GM23248 (cell line): ENCODE results near the gene ACAP3. TPM values are rescaled to one million over a fixed set of nuclear protein-coding genes. Genes with fewer than 3 reads are reported as not detected.

Source experiments
- DNase-seq: peaks from one replicate; pipeline ENCODE4 v3.0.0-alpha.2; 2015
- H2AFZ ChIP-seq: fragments of 200-600 bp; sonication (generic); 2 replicates; pipeline ENCODE4 v1.6.1; 2016; ENCODE audit warnings: antibody characterized with exemption
- H3F3A ChIP-seq: fragments of 200-600 bp; sonication (generic); 2 replicates; pipeline ENCODE4 v1.6.1; 2016; ENCODE audit warnings: mild to moderate bottlenecking, antibody characterized with exemption, mixed run types; ENCODE audit not compliant: insufficient read depth
- H3K27ac ChIP-seq: fragments of 200-600 bp; sonication (generic); 2 replicates; pipeline ENCODE4 v1.5.1; 2016; ENCODE audit warnings: mild to moderate bottlenecking
- H3K27me3 ChIP-seq: fragments of 200-600 bp; sonication (generic); replicated peaks from 2 replicates; pipeline ENCODE4 v1.6.1; 2016; ENCODE audit warnings: mild to moderate bottlenecking; ENCODE audit not compliant: insufficient read depth
- H3K36me3 ChIP-seq: fragments of 200-600 bp; sonication (generic); 2 replicates; pipeline ENCODE4 v1.6.1; 2016; ENCODE audit warnings: low read depth, mild to moderate bottlenecking
- H3K4me1 ChIP-seq: fragments of 200-600 bp; sonication (generic); 2 replicates; pipeline ENCODE4 v1.6.1; 2016; ENCODE audit warnings: mild to moderate bottlenecking; ENCODE audit not compliant: insufficient read depth
- H3K4me2 ChIP-seq: fragments of 200-600 bp; sonication (generic); one replicate; pipeline ENCODE4 v1.6.1; 2016; ENCODE audit warnings: mild to moderate bottlenecking; ENCODE audit not compliant: unreplicated experiment
- H3K4me3 ChIP-seq: fragments of 200-600 bp; sonication (generic); 2 replicates; pipeline ENCODE4 v1.5.1; 2016; ENCODE audit warnings: mild to moderate bottlenecking
- H3K79me2 ChIP-seq: fragments of 200-600 bp; sonication (generic); 2 replicates; pipeline ENCODE4 v1.6.1; 2016; ENCODE audit warnings: mild to moderate bottlenecking; ENCODE audit not compliant: insufficient read depth
- H3K9ac ChIP-seq: fragments of 200-600 bp; sonication (generic); 2 replicates; pipeline ENCODE4 v1.6.1; 2016; ENCODE audit warnings: mild to moderate bottlenecking
- H3K9me2 ChIP-seq: fragments of 200-600 bp; sonication (generic); 2 replicates; pipeline ENCODE4 v1.6.1; 2016; ENCODE audit warnings: mixed run types, mild to moderate bottlenecking, moderate library complexity; ENCODE audit not compliant: insufficient read depth
- H3K9me3 ChIP-seq: fragments of 200-600 bp; sonication (generic); one replicate; pipeline ENCODE4 v1.6.1; 2017; ENCODE audit warnings: low read depth
- H4K20me1 ChIP-seq: fragments of 200-600 bp; sonication (generic); 2 replicates; pipeline ENCODE4 v1.6.0; 2016; ENCODE audit not compliant: insufficient read depth
- EZH2 ChIP-seq: fragments of 200-600 bp; sonication (generic); IDR thresholded peaks from 2 replicates; pipeline ENCODE4 v1.6.1; 2018; ENCODE audit warnings: antibody characterized with exemption, mild to moderate bottlenecking; ENCODE audit not compliant: insufficient read depth, poor library complexity, severe bottlenecking
- EZH2phosphoT487 ChIP-seq: fragments of 200-600 bp; sonication (generic); IDR thresholded peaks from 2 replicates; pipeline ENCODE4 v1.6.1; 2018; ENCODE audit warnings: antibody characterized with exemption, moderate library complexity, mild to moderate bottlenecking, low read depth; ENCODE audit not compliant: insufficient read depth
- WGBS, 2 experiments: methylation state at CpG; one replicate each; pipeline ENCODE4 v1.1.6; 2015 to 2017; ENCODE audit warnings: low lambda C conversion rate in 2 of 2, low coverage in 1 of 2; ENCODE audit errors: missing lambda C conversion rate in 2 of 2; 5-methylcytosine and 5-hydroxymethylcytosine counted together
- in situ Hi-C: fragments of 300-500 bp; cut with MboI; formaldehyde crosslinking; loops from 2 replicates; pipeline ENCODE4 v1.15.0; 2020
- polyA plus RNA-seq: library from polyadenylated mRNA; unstranded; fragments of >200 nt; fragmentation: Nextera tagmentation; extraction: Ambion mirVana; gene quantifications from 2 replicates; pipeline ENCODE4 v1.2.1, GENCODE V29; 2016
- total RNA-seq: library from RNA; depleted of rRNA; stranded (reverse); fragments of >200 nt; shearing (Covaris generic); gene quantifications from 2 replicates; pipeline ENCODE4 v1.2.3, GENCODE V29; 2014

Gene ACAP3
- total and polyA plus RNA-seq, 2 experiments from 2014 or later: 11.8 to 68.0 TPM

GRCh38 chr1:1260843-1261560 lies 46.7 kb downstream of the ACAP3 start:
- no peaks in the 10 kb centered on the region for H4K20me1 ChIP-seq
- WGBS, 2 experiments: 88 to 89% methylated on average over 13 to 16 of the region's 16 CpGs
- peaks cover 86% of the 10 kb centered on the region for H3K79me2 ChIP-seq
- H3K9ac ChIP-seq: no peak overlapping the region
- H3K4me2 ChIP-seq: no peak overlapping the region
- no peak overlapping the region for H2AFZ ChIP-seq
- in situ Hi-C loops: no loop called here
- no peaks in the 10 kb centered on the region for H3K9me2 ChIP-seq
- peaks cover 19% of the 10 kb centered on the region for H3K4me1 ChIP-seq
- H3K27ac ChIP-seq: no peak overlapping the region
- no peak for DNase-seq
- peaks cover 28% of the 10 kb centered on the region; the same call in 1 of the 2 replicates for H3K36me3 ChIP-seq
- no peaks in the 10 kb centered on the region for H3K9me3 ChIP-seq
- peaks cover 16% of the 10 kb centered on the region for H3F3A ChIP-seq
- TF ChIP-seq EZH2 (no peak), EZH2phosphoT487 (no peak)
- no peak overlapping the region for H3K4me3 ChIP-seq
- no peaks in the 10 kb centered on the region for H3K27me3 ChIP-seq

GRCh38 chr1:1259951-1260600 lies 47.7 kb downstream of the ACAP3 start:
- Histone ChIP-seq H3K4me2 (no peak overlapping the region), H3K27me3 (no peaks in the 10 kb centered on the region), H3K4me3 (no peak overlapping the region), H3K79me2 (peaks cover 82% of the 10 kb centered on the region), H3K36me3 (peaks cover 23% of the 10 kb centered on the region; the same call in 1 of the 2 replicates), H3K9me3 (no peaks in the 10 kb centered on the region), H3K27ac (no peak overlapping the region), H3F3A (peaks cover 8% of the 10 kb centered on the region), H4K20me1 (no peaks in the 10 kb centered on the region), H3K4me1 (peaks cover 10% of the 10 kb centered on the region), H3K9me2 (no peaks in the 10 kb centered on the region), H2AFZ (no peak overlapping the region), H3K9ac (no peak overlapping the region)
- TF ChIP-seq EZH2 (no peak), EZH2phosphoT487 (no peak)
- DNase-seq: no peak
- WGBS, 2 experiments: 90% methylated on average over 26 of the region's 26 CpGs
- in situ Hi-C loops: no loop called here

GRCh38 chr1:1259540-1259939 lies 48.2 kb downstream of the ACAP3 start:
- Histone ChIP-seq H3F3A (peaks cover 6% of the 10 kb centered on the region; the same call in 1 of the 2 replicates), H3K9me2 (no peaks in the 10 kb centered on the region), H4K20me1 (no peaks in the 10 kb centered on the region), H3K27ac (no peak overlapping the region), H3K36me3 (peaks cover 26% of the 10 kb centered on the region; the same call in 1 of the 2 replicates), H3K4me3 (no peak overlapping the region), H3K4me1 (peaks cover 7% of the 10 kb centered on the region), H2AFZ (no peak overlapping the region), H3K79me2 (peaks cover 82% of the 10 kb centered on the region), H3K9ac (no peak overlapping the region), H3K9me3 (no peaks in the 10 kb centered on the region), H3K4me2 (no peak overlapping the region), H3K27me3 (no peaks in the 10 kb centered on the region)
- DNase-seq: no peak
- TF ChIP-seq EZH2 (no peak), EZH2phosphoT487 (no peak)
- in situ Hi-C loops: no loop called here
- WGBS, 2 experiments: 84 to 90% methylated on average over 10 to 18 of the region's 18 CpGs

DNA sequence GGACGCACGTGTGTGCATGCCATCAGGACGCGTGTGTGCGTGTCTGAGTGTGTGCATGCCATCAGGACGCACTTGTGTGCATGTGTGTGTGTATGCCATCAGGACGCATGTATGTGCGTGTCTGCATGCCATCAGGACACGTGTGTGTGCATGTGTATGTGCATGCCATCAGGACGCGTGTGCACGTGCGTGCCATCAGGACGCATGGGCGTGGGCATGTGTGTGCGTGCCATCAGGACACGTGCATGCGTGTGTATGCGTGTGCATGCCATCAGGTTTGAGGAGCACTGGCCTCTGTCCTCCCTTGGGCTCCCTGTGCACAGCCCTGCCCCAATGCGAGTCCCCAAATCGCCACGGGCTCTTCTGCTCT lies 48.6 kb downstream of the ACAP3 start:
- no peak overlapping the region for H3K4me2 ChIP-seq
- in situ Hi-C loops: no loop called here
- H3K27ac ChIP-seq: no peak overlapping the region
- no peak overlapping the region for H2AFZ ChIP-seq
- peaks cover 1% of the 10 kb centered on the region; the same call in 1 of the 2 replicates for H3F3A ChIP-seq
- H3K4me1 ChIP-seq: peaks cover 3% of the 10 kb centered on the region
- no peaks in the 10 kb centered on the region for H3K27me3 ChIP-seq
- DNase-seq: no peak
- H3K36me3 ChIP-seq: peaks cover 22% of the 10 kb centered on the region; the same call in 1 of the 2 replicates
- no peak overlapping the region for H3K4me3 ChIP-seq
- WGBS, 2 experiments: 92 to 93% methylated on average over 22 of the region's 22 CpGs
- no peaks in the 10 kb centered on the region for H3K9me3 ChIP-seq
- TF ChIP-seq EZH2phosphoT487 (no peak), EZH2 (no peak)
- no peaks in the 10 kb centered on the region for H3K9me2 ChIP-seq
- no peaks in the 10 kb centered on the region for H4K20me1 ChIP-seq
- no peak overlapping the region for H3K9ac ChIP-seq
- peaks cover 77% of the 10 kb centered on the region for H3K79me2 ChIP-seq
